Muscle of leg (tissue), 11 donors: ENCODE data around the gene ANAPC10. TPM values are rescaled to one million over a fixed set of nuclear protein-coding genes. Genes with fewer than 3 reads are reported as not detected.
A peak's percentile ranks its signal among the peaks of the same experiment; 100 is the strongest.

ENCODE experiments used
- DNase-seq: peaks from one replicate; pipeline ENCODE4 v3.0.0; 2013
- H3K27ac ChIP-seq: one replicate; pipeline ENCODE4 v1.5.1; 2013; ENCODE audit warnings: mild to moderate bottlenecking, low read length, control low read depth
- H3K27me3 ChIP-seq: one replicate; pipeline ENCODE4 v1.6.1; 2013; ENCODE audit warnings: low read length; ENCODE audit not compliant: control insufficient read depth, insufficient read depth
- H3K36me3 ChIP-seq: one replicate; pipeline ENCODE4 v1.6.1; 2013; ENCODE audit warnings: low read length; ENCODE audit not compliant: control insufficient read depth, insufficient read depth
- H3K4me1 ChIP-seq: one replicate; pipeline ENCODE4 v1.6.1; 2013; ENCODE audit warnings: low read length; ENCODE audit not compliant: control insufficient read depth, insufficient read depth
- H3K4me3 ChIP-seq: one replicate; pipeline ENCODE4 v1.5.1; 2013; ENCODE audit warnings: low read length, control low read depth
- H3K9me3 ChIP-seq: replicated peaks from 2 replicates; pipeline ENCODE4 v1.6.1; 2013; ENCODE audit warnings: low read depth, low read length; ENCODE audit not compliant: control insufficient read depth
- WGBS: methylation state at CpG from one replicate; pipeline ENCODE4 v1.1.5; 2013; ENCODE audit warnings: missing lambda C conversion rate; ENCODE audit not compliant: insufficient coverage; 5-methylcytosine and 5-hydroxymethylcytosine counted together
- polyA plus RNA-seq, 8 donors: library from polyadenylated mRNA; unstranded; fragments of 120-200 nt; gene quantifications; one replicate each; pipeline versions ENCODE4 v1.2.1 to v1.2.3, GENCODE V29; 2013; ENCODE audit warnings: inconsistent platforms in 1 of 8, low replicate concordance in 1 of 8; ENCODE audit not compliant: insufficient read length in 8 of 8, insufficient read depth in 1 of 8
- total RNA-seq: library from RNA; stranded (reverse); fragments of 120-200 nt; gene quantifications from one replicate; pipeline ENCODE4 v1.2.4, GENCODE V29; 2013

ANAPC10 gene
- total and polyA plus RNA-seq, 9 donors, result 14.8 to 28.8 (median 17.7) TPM

- peaks cover 8% of the 10 kb centered on the region for H3K36me3 ChIP-seq
- H3K27ac ChIP-seq, result no peak overlapping the region
- no peak for DNase-seq
- no CpG with 5 or more reads among the region's 2 CpGs for WGBS
- H3K27me3 ChIP-seq, result no peaks in the 10 kb centered on the region
- H3K9me3 ChIP-seq, result no peaks in the 10 kb centered on the region
- H3K4me1 ChIP-seq, result no peaks in the 10 kb centered on the region
- H3K4me3 ChIP-seq, result no peak overlapping the region
These were observed 9.1 kb upstream of the ANAPC10 start for GRCh38 chr4:145107126-145107525.

DNA sequence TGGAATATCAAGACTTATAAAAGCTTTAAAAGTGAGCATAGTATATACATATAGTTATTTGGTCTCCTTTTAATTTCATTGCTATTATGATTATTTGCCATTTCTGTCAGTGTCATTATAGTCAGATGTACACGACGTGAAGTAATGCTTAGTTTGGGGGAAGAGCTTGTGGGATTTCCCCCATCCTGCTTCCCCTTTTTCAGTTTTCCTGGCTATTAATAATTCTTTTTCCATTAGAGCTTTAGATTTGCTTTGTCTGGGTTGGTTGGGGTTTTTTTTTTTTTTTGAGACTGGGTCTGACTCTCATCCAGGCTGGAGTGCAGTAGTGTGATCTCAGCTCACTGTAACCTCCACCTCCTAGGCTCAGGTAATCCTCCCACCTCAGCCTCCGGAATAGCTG lies 5.5 kb upstream of the ANAPC10 start:
- no peak overlapping the region for H3K4me3 ChIP-seq
- H3K36me3 ChIP-seq, result peaks cover 3% of the 10 kb centered on the region
- no peaks in the 10 kb centered on the region for H3K4me1 ChIP-seq
- no peak overlapping the region for H3K27ac ChIP-seq
- H3K27me3 ChIP-seq, result no peaks in the 10 kb centered on the region
- no peaks in the 10 kb centered on the region for H3K9me3 ChIP-seq
- DNase-seq, result peak; percentile 44
- WGBS, result no CpG with 5 or more reads among the region's 3 CpGs

- Histone ChIP-seq H3K27ac (no peak overlapping the region), H3K9me3 (no peaks in the 10 kb centered on the region), H3K4me1 (no peaks in the 10 kb centered on the region), H3K4me3 (no peak overlapping the region), H3K36me3 (peaks cover 3% of the 10 kb centered on the region), H3K27me3 (no peaks in the 10 kb centered on the region)
- DNase-seq, result no peak
- WGBS, result 62% methylated on average over 2 of the region's 2 CpGs
These were observed 4.6 kb upstream of the ANAPC10 start for GRCh38 chr4:145102619-145103018.

DNA sequence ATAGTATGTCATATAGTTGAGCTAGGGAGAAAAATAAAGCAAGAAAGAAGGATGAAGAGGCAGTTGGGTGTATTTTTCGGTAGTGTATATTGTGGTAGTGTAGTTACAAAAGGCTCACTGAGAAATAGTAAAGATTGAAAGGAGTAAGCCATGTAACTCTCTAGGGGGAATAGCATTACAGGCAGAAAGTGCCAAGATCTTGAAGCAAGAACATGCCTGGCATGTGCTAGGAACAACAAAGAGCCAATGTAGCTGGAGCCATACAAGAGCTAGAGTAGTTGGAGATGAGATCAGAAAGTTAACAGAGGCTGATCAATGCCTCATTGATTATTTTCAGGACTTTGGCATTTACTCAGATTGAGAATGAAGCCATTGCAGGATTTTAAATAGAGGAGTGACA lies 3.1 kb upstream of the ANAPC10 start:
- no peak for DNase-seq
- H3K36me3 ChIP-seq, result no peaks in the 10 kb centered on the region
- 94% methylated on average over 1 of the region's 1 CpG for WGBS
- no peak overlapping the region for H3K4me3 ChIP-seq
- no peaks in the 10 kb centered on the region for H3K27me3 ChIP-seq
- H3K27ac ChIP-seq, result no peak overlapping the region
- peaks cover 6% of the 10 kb centered on the region for H3K4me1 ChIP-seq
- H3K9me3 ChIP-seq, result no peaks in the 10 kb centered on the region

- WGBS, result no CpG with 5 or more reads among the region's 5 CpGs
- Histone ChIP-seq H3K9me3 (peaks cover under 1% of the 10 kb centered on the region), H3K36me3 (peaks cover 8% of the 10 kb centered on the region), H3K4me3 (peak overlapping the region; percentile 84), H3K27me3 (no peaks in the 10 kb centered on the region), H3K4me1 (peaks cover 6% of the 10 kb centered on the region), H3K27ac (peak overlapping the region; percentile 22)
- DNase-seq, result peak; percentile 8
These were observed 1.7 kb upstream of the ANAPC10 start for GRCh38 chr4:145099653-145100052.

DNA sequence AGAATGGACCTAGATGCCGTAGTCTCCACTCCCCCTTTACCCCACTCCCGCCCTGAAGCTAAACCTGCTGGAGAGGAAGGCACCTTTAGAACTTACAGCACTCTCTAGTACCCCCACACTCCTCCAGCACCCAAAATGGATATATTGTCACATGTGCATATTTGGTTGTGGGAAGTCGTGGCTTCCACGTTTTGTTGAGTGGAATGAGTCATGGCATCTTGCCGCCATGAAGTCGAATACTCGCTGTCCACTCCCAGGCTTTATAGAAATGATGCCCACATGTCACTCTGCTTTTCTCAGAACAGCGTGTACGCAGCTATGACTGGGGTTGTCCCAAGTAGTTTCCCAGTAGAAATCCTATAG lies 660 bp upstream of the ANAPC10 start:
- Histone ChIP-seq H3K27ac (peak overlapping the region; percentile 99), H3K36me3 (peaks cover 17% of the 10 kb centered on the region), H3K27me3 (no peaks in the 10 kb centered on the region), H3K9me3 (peaks cover 9% of the 10 kb centered on the region), H3K4me1 (peaks cover 6% of the 10 kb centered on the region), H3K4me3 (peak overlapping the region; percentile 84)
- DNase-seq, result peak; percentile 75
- 0% methylated on average over 5 of the region's 9 CpGs for WGBS

- Histone ChIP-seq H3K9me3 (peaks cover 13% of the 10 kb centered on the region), H3K27me3 (no peaks in the 10 kb centered on the region), H3K27ac (peak overlapping the region; percentile 99), H3K4me3 (peak overlapping the region; percentile 84), H3K4me1 (peaks cover 6% of the 10 kb centered on the region), H3K36me3 (peaks cover 25% of the 10 kb centered on the region)
- DNase-seq, result no peak
- 0% methylated on average over 1 of the region's 10 CpGs for WGBS
These were observed 620 bp downstream of the ANAPC10 start for GRCh38 chr4:145097331-145097820.

- Histone ChIP-seq H3K4me3 (no peak overlapping the region), H3K27ac (no peak overlapping the region), H3K9me3 (peaks cover 13% of the 10 kb centered on the region), H3K36me3 (peaks cover 33% of the 10 kb centered on the region), H3K27me3 (no peaks in the 10 kb centered on the region), H3K4me1 (peaks cover 6% of the 10 kb centered on the region)
- DNase-seq, result no peak
- WGBS, result no CpG with 5 or more reads among the region's 2 CpGs
These were observed 4.4 kb downstream of the ANAPC10 start for GRCh38 chr4:145093638-145094037.

GRCh38 chr4:145090380-145090779 lies 7.6 kb downstream of the ANAPC10 start:
- Histone ChIP-seq H3K27ac (no peak overlapping the region), H3K9me3 (peaks cover 13% of the 10 kb centered on the region), H3K4me3 (no peak overlapping the region), H3K4me1 (no peaks in the 10 kb centered on the region), H3K36me3 (peaks cover 36% of the 10 kb centered on the region), H3K27me3 (no peaks in the 10 kb centered on the region)
- DNase-seq, result no peak
- WGBS, result no CpG with 5 or more reads among the region's 1 CpG

GRCh38 chr4:145083891-145084605 lies 13.9 kb downstream of the ANAPC10 start:
- Histone ChIP-seq H3K9me3 (no peaks in the 10 kb centered on the region), H3K4me3 (no peak overlapping the region), H3K4me1 (no peaks in the 10 kb centered on the region), H3K36me3 (peaks cover 15% of the 10 kb centered on the region), H3K27me3 (no peaks in the 10 kb centered on the region), H3K27ac (no peak overlapping the region)
- no CpG with 5 or more reads among the region's 1 CpG for WGBS
- DNase-seq, result no peak
